Chondrocyte (in vitro differentiated cells): ENCODE data around the gene PPP2R1A. TPM values are rescaled to one million over a fixed set of nuclear protein-coding genes. Genes with fewer than 3 reads are reported as not detected.
"Not testable (repeated sequence)": the region's sequence is repeated elsewhere in the genome, so short reads cannot be mapped to it uniquely, and the experiment has no call there.

ENCODE experiments used
- DNase-seq: peaks from one replicate; pipeline ENCODE4 v3.0.0; 2021; ENCODE audit warnings: mixed read lengths, low spot score
- H3K27ac Mint-ChIP-seq: one replicate; pipeline ENCODE4 v1.8.0; 2021; ENCODE audit warnings: mild to moderate bottlenecking, moderate library complexity, mixed read lengths; ENCODE audit not compliant: unreplicated experiment
- H3K27me3 Mint-ChIP-seq: 2 replicates; pipeline ENCODE4 v1.8.0; 2021; ENCODE audit warnings: low read depth, mixed read lengths
- H3K36me3 Mint-ChIP-seq: 2 replicates; pipeline ENCODE4 v1.8.0; 2021; ENCODE audit warnings: low read depth, mixed read lengths
- H3K4me1 Mint-ChIP-seq: 2 replicates; pipeline ENCODE4 v1.8.0; 2021; ENCODE audit warnings: low read depth, mild to moderate bottlenecking, mixed read lengths
- H3K4me3 Mint-ChIP-seq: one replicate; pipeline ENCODE4 v1.8.0; 2021; ENCODE audit warnings: mild to moderate bottlenecking, moderate library complexity, mixed read lengths; ENCODE audit not compliant: unreplicated experiment
- H3K9me3 Mint-ChIP-seq: 2 replicates; pipeline ENCODE4 v1.8.0; 2021; ENCODE audit warnings: low read depth, mixed read lengths
- total RNA-seq: library from RNA; stranded (reverse); gene quantifications from 3 replicates; pipeline ENCODE4 v1.2.1, GENCODE V29; 2021
- TF ChIP-seq, protein P1 (sequence below): fragments of 200-600 bp; sonication (generic); IDR thresholded peaks from 2 replicates; pipeline ENCODE4 v1.5.0; 2021; ENCODE audit warnings: antibody characterized with exemption, mild to moderate bottlenecking, moderate library complexity

The PPP2R1A gene
- total RNA-seq, 1 donor from 2014 or later, result 210 TPM

GRCh38 chr19:52244021-52244420, 54.2 kb downstream of the PPP2R1A start:
- Mint-ChIP-seq H3K4me1 (no peaks in the 10 kb centered on the region), H3K9me3 (no peaks in the 10 kb centered on the region), H3K27me3 (no peaks in the 10 kb centered on the region), H3K36me3 (no peaks in the 10 kb centered on the region), H3K27ac (no peak overlapping the region), H3K4me3 (no peak overlapping the region)
- no peak for DNase-seq
- TF ChIP-seq, protein P1, sequence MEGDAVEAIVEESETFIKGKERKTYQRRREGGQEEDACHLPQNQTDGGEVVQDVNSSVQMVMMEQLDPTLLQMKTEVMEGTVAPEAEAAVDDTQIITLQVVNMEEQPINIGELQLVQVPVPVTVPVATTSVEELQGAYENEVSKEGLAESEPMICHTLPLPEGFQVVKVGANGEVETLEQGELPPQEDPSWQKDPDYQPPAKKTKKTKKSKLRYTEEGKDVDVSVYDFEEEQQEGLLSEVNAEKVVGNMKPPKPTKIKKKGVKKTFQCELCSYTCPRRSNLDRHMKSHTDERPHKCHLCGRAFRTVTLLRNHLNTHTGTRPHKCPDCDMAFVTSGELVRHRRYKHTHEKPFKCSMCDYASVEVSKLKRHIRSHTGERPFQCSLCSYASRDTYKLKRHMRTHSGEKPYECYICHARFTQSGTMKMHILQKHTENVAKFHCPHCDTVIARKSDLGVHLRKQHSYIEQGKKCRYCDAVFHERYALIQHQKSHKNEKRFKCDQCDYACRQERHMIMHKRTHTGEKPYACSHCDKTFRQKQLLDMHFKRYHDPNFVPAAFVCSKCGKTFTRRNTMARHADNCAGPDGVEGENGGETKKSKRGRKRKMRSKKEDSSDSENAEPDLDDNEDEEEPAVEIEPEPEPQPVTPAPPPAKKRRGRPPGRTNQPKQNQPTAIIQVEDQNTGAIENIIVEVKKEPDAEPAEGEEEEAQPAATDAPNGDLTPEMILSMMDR, result no peak

DNA sequence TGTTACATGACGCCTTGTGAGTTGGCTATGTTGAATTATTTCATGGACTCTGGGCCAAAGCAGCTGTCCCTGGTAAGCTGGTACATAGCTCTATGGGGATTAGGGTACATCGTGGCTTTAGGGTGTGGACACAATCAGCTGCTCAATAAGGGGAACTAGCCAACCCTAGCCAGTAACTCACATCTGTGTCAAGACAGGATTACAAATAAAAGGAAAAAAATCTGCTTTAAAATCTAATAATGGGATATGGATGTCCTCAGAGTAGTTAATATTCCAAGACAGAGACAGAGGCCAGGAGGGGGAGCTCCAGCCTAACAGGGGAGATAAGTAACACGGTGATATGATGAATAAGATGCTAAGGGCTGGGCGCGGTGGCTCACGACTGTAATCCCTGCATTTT, 58.4 kb downstream of the PPP2R1A start:
- H3K27me3 Mint-ChIP-seq, result no peaks in the 10 kb centered on the region
- DNase-seq, result no peak
- H3K9me3 Mint-ChIP-seq, result peaks cover 6% of the 10 kb centered on the region
- peak overlapping the region; percentile 27 for H3K27ac Mint-ChIP-seq
- no peak overlapping the region for H3K4me3 Mint-ChIP-seq
- TF ChIP-seq, protein P1, result peak; percentile 78
- H3K36me3 Mint-ChIP-seq, result no peaks in the 10 kb centered on the region
- no peaks in the 10 kb centered on the region for H3K4me1 Mint-ChIP-seq

GRCh38 chr19:52258426-52258825, 68.6 kb downstream of the PPP2R1A start:
- Mint-ChIP-seq H3K4me1 (no peaks in the 10 kb centered on the region), H3K4me3 (no peak overlapping the region), H3K27ac (no peak overlapping the region), H3K27me3 (no peaks in the 10 kb centered on the region), H3K36me3 (no peaks in the 10 kb centered on the region), H3K9me3 (no peaks in the 10 kb centered on the region)
- TF ChIP-seq, protein P1, result no peak
- no peak for DNase-seq

DNA sequence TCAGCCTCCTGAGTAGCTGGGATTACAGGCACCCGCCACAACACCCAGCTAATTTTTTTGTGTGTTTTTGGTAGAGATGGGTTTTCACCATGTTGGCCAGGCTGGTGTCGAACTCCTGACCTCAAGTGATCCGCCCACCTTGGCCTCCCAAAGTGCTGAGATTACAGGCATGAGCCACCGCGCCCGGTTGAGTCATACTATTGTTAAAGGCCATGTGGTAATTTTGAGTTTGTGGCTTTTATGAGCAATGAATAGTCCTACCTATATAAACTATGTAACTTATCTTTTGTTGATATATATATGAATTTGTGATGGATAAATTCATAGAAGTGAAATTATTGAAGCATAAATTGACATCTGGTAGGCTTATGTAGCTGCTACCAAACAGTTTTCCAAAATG, 75.7 kb downstream of the PPP2R1A start:
- H3K27ac Mint-ChIP-seq, DNase-seq, H3K27me3 Mint-ChIP-seq, H3K36me3 Mint-ChIP-seq, H3K9me3 Mint-ChIP-seq, H3K4me3 Mint-ChIP-seq: not testable (repeated sequence)
- H3K4me1 Mint-ChIP-seq, result peaks cover 11% of the 10 kb centered on the region

DNA sequence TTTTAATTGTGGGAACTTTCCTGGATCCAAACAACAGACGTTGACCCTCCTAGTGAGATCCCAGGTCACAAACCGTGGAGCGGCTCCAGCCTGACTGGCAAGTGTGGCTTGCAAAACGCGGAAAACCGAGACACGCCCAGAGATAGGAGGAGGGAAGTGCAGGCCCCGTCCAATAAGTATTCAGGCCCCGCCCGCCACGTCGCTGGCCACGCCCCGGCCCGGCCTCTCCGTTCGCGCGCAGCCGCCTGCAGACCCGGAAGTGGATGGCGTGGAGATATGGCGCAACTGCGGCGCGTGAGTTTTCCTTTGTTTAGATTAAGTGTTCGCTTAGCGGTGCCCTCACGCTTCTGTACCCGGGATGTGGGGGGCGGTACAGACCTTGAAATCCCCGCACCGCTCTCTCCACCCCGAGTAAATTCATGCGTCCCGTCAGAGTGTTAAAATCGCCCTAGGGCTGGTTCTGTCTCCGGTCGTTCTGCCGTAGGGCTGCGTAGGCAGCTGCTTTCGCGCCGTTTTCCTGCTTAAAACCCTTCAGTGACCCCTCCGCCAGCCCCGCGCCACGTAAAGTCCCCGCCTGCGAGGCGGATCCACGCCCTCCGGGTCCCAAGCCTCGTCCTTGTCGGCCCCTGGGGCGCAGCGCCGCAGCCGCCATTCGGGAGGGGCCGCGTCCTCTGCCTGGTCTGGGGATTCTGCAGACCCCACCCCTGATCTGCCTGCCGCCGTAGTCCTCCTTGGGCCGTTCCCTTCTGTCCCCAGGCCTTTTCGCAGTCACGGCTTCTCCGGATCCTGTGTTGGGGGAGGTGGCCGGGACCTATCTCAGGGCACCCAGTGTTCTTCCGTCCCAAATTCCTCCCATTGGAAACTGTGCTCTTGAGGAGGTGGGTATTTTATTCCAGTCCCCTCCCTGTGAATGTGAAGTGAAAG, 79.7 kb downstream of the PPP2R1A start, which contains the start of gene ZNF766:
Gene ZNF766, plus strand, starts transcription at position 250 of the 924 bp plus-strand sequence. Its CDS starts 27 bp downstream, at position 277.
- Mint-ChIP-seq H3K9me3 (no peaks in the 10 kb centered on the region), H3K4me3 (peak within 1 kb of the TSS; percentile 100), H3K27me3 (no peaks in the 10 kb centered on the region), H3K4me1 (peaks cover 32% of the 10 kb centered on the region), H3K36me3 (peaks cover 13% of the 10 kb centered on the region), H3K27ac (peak within 1 kb of the TSS; percentile 98)
- TF ChIP-seq, protein P1, result peak; percentile 3
- peak; percentile 98 for DNase-seq
